Measurements from ENCODE around the gene NPB. TPM values are rescaled to one million over a fixed set of nuclear protein-coding genes. Genes with fewer than 3 reads are reported as not detected.

The NPB gene
- total and polyA plus RNA-seq, 4 donors: 0.15 to 0.92 (median 0.55) TPM

DNA sequence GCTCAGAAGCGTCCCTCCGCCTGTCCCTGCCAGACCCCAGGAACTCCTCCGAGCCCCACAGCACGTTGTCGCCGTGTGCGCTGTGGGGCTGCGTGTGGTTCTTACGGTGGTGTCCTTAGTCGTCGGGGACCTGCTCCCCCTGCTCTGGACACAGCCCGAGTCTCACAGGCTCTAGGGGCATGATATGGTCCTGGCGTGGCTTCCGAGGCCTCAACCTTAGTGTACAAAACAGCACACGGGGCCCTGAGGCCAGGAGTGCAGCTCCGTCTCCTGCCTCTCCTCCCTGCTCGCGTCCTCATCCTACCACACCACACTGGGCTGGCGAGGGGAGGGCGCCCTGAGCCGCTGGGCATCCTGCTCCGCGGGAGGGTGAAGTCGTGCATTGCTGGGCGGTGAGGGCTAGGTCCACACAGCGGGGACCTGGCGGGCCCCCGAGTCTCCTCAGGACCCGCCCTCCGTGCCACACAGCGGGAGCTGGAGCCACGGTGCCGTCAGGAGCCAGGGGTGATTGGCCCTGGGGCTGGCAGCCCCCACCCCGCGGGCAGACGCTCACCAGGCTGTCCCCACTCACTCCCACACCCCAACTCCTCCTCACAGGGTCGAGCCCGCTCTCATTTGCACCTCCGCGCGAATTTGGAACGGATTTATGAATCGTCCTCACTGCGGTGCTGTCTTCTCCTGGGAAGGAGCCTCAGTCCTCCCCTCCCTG, 26.7 kb downstream of the NPB start:
- H3K9me3 ChIP-seq (ENCODE audit: control insufficient read depth in 4 of 4, low read length in 3 of 4): no peaks in the 10 kb centered on the region
- H3K27ac ChIP-seq (ENCODE audit: low read depth in 1 of 2, low read length in 2 of 2): no peak overlapping the region
- peak overlapping the region in 1 of 3 donors; percentile 93 for H3K4me3 ChIP-seq (ENCODE audit: low read depth in 1 of 3, low read length in 3 of 3)
- WGBS: 35% methylated on average over 44 of the region's 44 CpGs
- DNase-seq (ENCODE audit: low spot score): no peak
- no peaks in the 10 kb centered on the region for H3K27me3 ChIP-seq (ENCODE audit: control insufficient read depth in 4 of 4, insufficient read depth in 4 of 4, low read length in 3 of 4)
- TF ChIP-seq TAF1 (conservative IDR thresholded peaks at IDR 0.05) (no peak), JUND (IDR thresholded peaks at IDR 0.05) (no peak)
- H3K9ac ChIP-seq (ENCODE audit: low read depth in 1 of 2, low read length in 2 of 2): no peak overlapping the region
- peaks cover 22 to 55% (median 33%) of the 10 kb centered on the region in 4 donors for H3K4me1 ChIP-seq (ENCODE audit: control insufficient read depth in 4 of 4, insufficient read depth in 4 of 4, low read length in 3 of 4)
- H3K36me3 ChIP-seq (ENCODE audit: control insufficient read depth in 4 of 4, insufficient read depth in 3 of 4, low read depth in 1 of 4, low read length in 3 of 4): no peaks in the 10 kb centered on the region

- Histone ChIP-seq H3K27me3 (ENCODE audit: control insufficient read depth in 4 of 4, insufficient read depth in 4 of 4, low read length in 3 of 4) (no peaks in the 10 kb centered on the region), H3K4me1 (ENCODE audit: control insufficient read depth in 4 of 4, insufficient read depth in 4 of 4, low read length in 3 of 4) (peaks cover 18 to 47% (median 25%) of the 10 kb centered on the region in 4 donors), H3K4me3 (ENCODE audit: low read depth in 1 of 3, low read length in 3 of 3) (no peak overlapping the region), H3K27ac (ENCODE audit: low read depth in 1 of 2, low read length in 2 of 2) (no peak overlapping the region), H3K9ac (ENCODE audit: low read depth in 1 of 2, low read length in 2 of 2) (no peak overlapping the region), H3K36me3 (ENCODE audit: control insufficient read depth in 4 of 4, insufficient read depth in 3 of 4, low read depth in 1 of 4, low read length in 3 of 4) (no peaks in the 10 kb centered on the region), H3K9me3 (ENCODE audit: control insufficient read depth in 4 of 4, low read length in 3 of 4) (no peaks in the 10 kb centered on the region)
- no peak for DNase-seq (ENCODE audit: low spot score)
- TF ChIP-seq SP1 (IDR thresholded peaks at IDR 0.05): no peak
- TF ChIP-seq, protein P1, sequence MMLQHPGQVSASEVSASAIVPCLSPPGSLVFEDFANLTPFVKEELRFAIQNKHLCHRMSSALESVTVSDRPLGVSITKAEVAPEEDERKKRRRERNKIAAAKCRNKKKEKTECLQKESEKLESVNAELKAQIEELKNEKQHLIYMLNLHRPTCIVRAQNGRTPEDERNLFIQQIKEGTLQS (IDR thresholded peaks at IDR 0.05): no peak
- TF ChIP-seq GABPA (IDR thresholded peaks at IDR 0.05 in 1 of 2, conservative IDR thresholded peaks at IDR 0.05 in 1 of 2): no peak
- no peak for TF ChIP-seq TAF1 (conservative IDR thresholded peaks at IDR 0.05)
- TF ChIP-seq, protein P2, sequence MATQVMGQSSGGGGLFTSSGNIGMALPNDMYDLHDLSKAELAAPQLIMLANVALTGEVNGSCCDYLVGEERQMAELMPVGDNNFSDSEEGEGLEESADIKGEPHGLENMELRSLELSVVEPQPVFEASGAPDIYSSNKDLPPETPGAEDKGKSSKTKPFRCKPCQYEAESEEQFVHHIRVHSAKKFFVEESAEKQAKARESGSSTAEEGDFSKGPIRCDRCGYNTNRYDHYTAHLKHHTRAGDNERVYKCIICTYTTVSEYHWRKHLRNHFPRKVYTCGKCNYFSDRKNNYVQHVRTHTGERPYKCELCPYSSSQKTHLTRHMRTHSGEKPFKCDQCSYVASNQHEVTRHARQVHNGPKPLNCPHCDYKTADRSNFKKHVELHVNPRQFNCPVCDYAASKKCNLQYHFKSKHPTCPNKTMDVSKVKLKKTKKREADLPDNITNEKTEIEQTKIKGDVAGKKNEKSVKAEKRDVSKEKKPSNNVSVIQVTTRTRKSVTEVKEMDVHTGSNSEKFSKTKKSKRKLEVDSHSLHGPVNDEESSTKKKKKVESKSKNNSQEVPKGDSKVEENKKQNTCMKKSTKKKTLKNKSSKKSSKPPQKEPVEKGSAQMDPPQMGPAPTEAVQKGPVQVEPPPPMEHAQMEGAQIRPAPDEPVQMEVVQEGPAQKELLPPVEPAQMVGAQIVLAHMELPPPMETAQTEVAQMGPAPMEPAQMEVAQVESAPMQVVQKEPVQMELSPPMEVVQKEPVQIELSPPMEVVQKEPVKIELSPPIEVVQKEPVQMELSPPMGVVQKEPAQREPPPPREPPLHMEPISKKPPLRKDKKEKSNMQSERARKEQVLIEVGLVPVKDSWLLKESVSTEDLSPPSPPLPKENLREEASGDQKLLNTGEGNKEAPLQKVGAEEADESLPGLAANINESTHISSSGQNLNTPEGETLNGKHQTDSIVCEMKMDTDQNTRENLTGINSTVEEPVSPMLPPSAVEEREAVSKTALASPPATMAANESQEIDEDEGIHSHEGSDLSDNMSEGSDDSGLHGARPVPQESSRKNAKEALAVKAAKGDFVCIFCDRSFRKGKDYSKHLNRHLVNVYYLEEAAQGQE (IDR thresholded peaks at IDR 0.05): no peak
- TF ChIP-seq FOXA2 (IDR thresholded peaks at IDR 0.05): no peak
- TF ChIP-seq HNF4G (IDR thresholded peaks at IDR 0.05): no peak
- no peak for TF ChIP-seq EGR1 (IDR thresholded peaks at IDR 0.05; ENCODE audit: low read depth in 2 of 2)
- TF ChIP-seq, protein P3, sequence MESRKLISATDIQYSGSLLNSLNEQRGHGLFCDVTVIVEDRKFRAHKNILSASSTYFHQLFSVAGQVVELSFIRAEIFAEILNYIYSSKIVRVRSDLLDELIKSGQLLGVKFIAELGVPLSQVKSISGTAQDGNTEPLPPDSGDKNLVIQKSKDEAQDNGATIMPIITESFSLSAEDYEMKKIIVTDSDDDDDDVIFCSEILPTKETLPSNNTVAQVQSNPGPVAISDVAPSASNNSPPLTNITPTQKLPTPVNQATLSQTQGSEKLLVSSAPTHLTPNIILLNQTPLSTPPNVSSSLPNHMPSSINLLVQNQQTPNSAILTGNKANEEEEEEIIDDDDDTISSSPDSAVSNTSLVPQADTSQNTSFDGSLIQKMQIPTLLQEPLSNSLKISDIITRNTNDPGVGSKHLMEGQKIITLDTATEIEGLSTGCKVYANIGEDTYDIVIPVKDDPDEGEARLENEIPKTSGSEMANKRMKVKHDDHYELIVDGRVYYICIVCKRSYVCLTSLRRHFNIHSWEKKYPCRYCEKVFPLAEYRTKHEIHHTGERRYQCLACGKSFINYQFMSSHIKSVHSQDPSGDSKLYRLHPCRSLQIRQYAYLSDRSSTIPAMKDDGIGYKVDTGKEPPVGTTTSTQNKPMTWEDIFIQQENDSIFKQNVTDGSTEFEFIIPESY (IDR thresholded peaks at IDR 0.05): no peak
- TF ChIP-seq FOXA1 (IDR thresholded peaks at IDR 0.05): no peak
- WGBS: 87% methylated on average over 31 of the region's 31 CpGs
Measured at GRCh38 chr17:81929253-81930141, 27.5 kb downstream of the NPB start.

Measured in liver (tissue), 9 donors.